ENCODE results near the gene PRKCA. TPM values are rescaled to one million over a fixed set of nuclear protein-coding genes. Genes with fewer than 3 reads are reported as not detected.

PRKCA gene
- total RNA-seq, 2 donors from 2014 or later: 8.3 to 26.5 TPM

- DNase-seq (ENCODE audit: low spot score): no peak
- Histone ChIP-seq H3K4me1 (replicated peaks) (no peaks in the 10 kb centered on the region), H3K27me3 (replicated peaks; ENCODE audit: insufficient read depth) (no peaks in the 10 kb centered on the region), H3K4me3 (no peak overlapping the region), H3K36me3 (no peaks in the 10 kb centered on the region), H3K27ac (no peak overlapping the region), H3K9me3 (no peaks in the 10 kb centered on the region)
- TF ChIP-seq, protein P1, sequence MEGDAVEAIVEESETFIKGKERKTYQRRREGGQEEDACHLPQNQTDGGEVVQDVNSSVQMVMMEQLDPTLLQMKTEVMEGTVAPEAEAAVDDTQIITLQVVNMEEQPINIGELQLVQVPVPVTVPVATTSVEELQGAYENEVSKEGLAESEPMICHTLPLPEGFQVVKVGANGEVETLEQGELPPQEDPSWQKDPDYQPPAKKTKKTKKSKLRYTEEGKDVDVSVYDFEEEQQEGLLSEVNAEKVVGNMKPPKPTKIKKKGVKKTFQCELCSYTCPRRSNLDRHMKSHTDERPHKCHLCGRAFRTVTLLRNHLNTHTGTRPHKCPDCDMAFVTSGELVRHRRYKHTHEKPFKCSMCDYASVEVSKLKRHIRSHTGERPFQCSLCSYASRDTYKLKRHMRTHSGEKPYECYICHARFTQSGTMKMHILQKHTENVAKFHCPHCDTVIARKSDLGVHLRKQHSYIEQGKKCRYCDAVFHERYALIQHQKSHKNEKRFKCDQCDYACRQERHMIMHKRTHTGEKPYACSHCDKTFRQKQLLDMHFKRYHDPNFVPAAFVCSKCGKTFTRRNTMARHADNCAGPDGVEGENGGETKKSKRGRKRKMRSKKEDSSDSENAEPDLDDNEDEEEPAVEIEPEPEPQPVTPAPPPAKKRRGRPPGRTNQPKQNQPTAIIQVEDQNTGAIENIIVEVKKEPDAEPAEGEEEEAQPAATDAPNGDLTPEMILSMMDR (IDR thresholded peaks at IDR 0.05): no peak
- TF ChIP-seq POLR2A (IDR thresholded peaks at IDR 0.05) (no peak), POLR2AphosphoS5 (IDR thresholded peaks at IDR 0.05) (no peak)
- 85% methylated on average over 7 of the region's 7 CpGs for WGBS
- intact Hi-C loops (cut with DNase I): no loop called here
Observed at GRCh38 chr17:66690166-66690565, 387.8 kb downstream of the PRKCA start.

DNA sequence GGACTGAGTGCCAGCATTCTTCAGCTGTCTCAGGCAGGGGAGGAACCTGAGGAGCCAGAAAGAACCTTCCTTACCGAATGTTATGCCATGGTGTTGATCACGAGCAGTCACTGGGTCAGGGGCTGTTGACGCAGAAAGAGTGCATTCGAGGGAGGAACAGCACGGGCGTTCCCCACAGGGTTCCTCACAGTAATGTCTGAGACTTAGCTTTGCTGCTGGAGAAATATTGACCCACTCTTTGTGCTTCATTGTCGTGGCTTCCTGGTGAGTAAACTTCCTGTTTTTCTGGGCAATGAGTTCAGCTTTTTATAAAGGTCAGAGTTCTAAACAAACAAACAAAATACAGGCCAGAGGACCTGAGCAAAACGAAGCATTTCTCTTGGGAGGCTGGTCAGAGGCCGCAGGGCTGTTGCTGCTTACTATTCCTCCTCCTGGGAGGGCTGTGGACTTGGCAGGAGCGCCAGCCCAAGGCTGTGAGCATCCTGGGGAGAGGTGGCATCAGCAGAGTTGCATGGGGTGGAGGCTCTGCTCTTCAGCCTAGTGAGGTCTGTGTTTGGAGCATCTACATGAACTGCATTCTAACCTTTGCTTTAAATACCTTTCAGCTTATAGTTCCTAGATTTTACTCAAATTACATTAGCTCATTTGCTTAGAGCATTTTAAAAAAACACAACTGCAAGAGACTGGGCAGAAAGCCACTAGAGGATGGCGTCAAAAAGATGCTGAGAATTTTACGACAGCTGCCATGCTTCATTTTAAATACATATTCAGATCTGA is 389.4 kb downstream of the PRKCA start:
- no peak for DNase-seq (ENCODE audit: low spot score)
- WGBS: 44% methylated on average over 12 of the region's 12 CpGs
- intact Hi-C loops (cut with DNase I): no loop called here
- Histone ChIP-seq H3K36me3 (no peaks in the 10 kb centered on the region), H3K4me3 (no peak overlapping the region), H3K4me1 (replicated peaks) (no peaks in the 10 kb centered on the region), H3K27ac (peak overlapping the region; percentile 28 to 39), H3K9me3 (no peaks in the 10 kb centered on the region), H3K27me3 (replicated peaks; ENCODE audit: insufficient read depth) (no peaks in the 10 kb centered on the region)
- TF ChIP-seq POLR2AphosphoS5 (IDR thresholded peaks at IDR 0.05) (peak; percentile 22), POLR2A (IDR thresholded peaks at IDR 0.05) (no peak)
- TF ChIP-seq, protein P1 (IDR thresholded peaks at IDR 0.05): no peak

GRCh38 chr17:66692421-66692690 is 389.9 kb downstream of the PRKCA start:
- intact Hi-C loops (cut with DNase I): no loop called here
- H3K4me3 ChIP-seq: no peak overlapping the region
- H3K36me3 ChIP-seq: no peaks in the 10 kb centered on the region
- no peak for DNase-seq (ENCODE audit: low spot score)
- no peaks in the 10 kb centered on the region for H3K27me3 ChIP-seq (replicated peaks; ENCODE audit: insufficient read depth)
- peak overlapping the region; percentile 28 to 39 for H3K27ac ChIP-seq
- H3K4me1 ChIP-seq (replicated peaks): no peaks in the 10 kb centered on the region
- no peaks in the 10 kb centered on the region for H3K9me3 ChIP-seq
- 66% methylated on average over 3 of the region's 3 CpGs for WGBS
- TF ChIP-seq POLR2A (IDR thresholded peaks at IDR 0.05) (no peak), POLR2AphosphoS5 (IDR thresholded peaks at IDR 0.05) (no peak)
- TF ChIP-seq, protein P1 (IDR thresholded peaks at IDR 0.05): no peak

- WGBS: 90% methylated on average over 5 of the region's 5 CpGs
- intact Hi-C loops (cut with DNase I): no loop called here
- H3K27me3 ChIP-seq (replicated peaks; ENCODE audit: insufficient read depth): no peaks in the 10 kb centered on the region
- H3K36me3 ChIP-seq: no peaks in the 10 kb centered on the region
- no peaks in the 10 kb centered on the region for H3K4me1 ChIP-seq (replicated peaks)
- H3K4me3 ChIP-seq: no peak overlapping the region
- DNase-seq (ENCODE audit: low spot score): no peak
- H3K9me3 ChIP-seq: no peaks in the 10 kb centered on the region
- no peak overlapping the region for H3K27ac ChIP-seq
- TF ChIP-seq, protein P1 (IDR thresholded peaks at IDR 0.05): no peak
- TF ChIP-seq POLR2AphosphoS5 (IDR thresholded peaks at IDR 0.05): no peak
- no peak for TF ChIP-seq POLR2A (IDR thresholded peaks at IDR 0.05)
Observed at GRCh38 chr17:66695098-66695497, 392.7 kb downstream of the PRKCA start.

- Histone ChIP-seq H3K27me3 (replicated peaks; ENCODE audit: insufficient read depth) (no peaks in the 10 kb centered on the region), H3K4me3 (no peak overlapping the region), H3K27ac (no peak overlapping the region), H3K36me3 (no peaks in the 10 kb centered on the region), H3K4me1 (replicated peaks) (no peaks in the 10 kb centered on the region), H3K9me3 (no peaks in the 10 kb centered on the region)
- no peak for DNase-seq (ENCODE audit: low spot score)
- TF ChIP-seq POLR2AphosphoS5 (IDR thresholded peaks at IDR 0.05): no peak
- TF ChIP-seq POLR2A (IDR thresholded peaks at IDR 0.05): no peak
- TF ChIP-seq, protein P1 (IDR thresholded peaks at IDR 0.05): no peak
- intact Hi-C loops (cut with DNase I): no loop called here
Observed at GRCh38 chr17:66698270-66698669, 395.9 kb downstream of the PRKCA start.

Data from prostate gland (tissue), 2 donors.